ENCODE results near the gene SPAG4. TPM values are rescaled to one million over a fixed set of nuclear protein-coding genes. Genes with fewer than 3 reads are reported as not detected.
A peak's percentile ranks its signal among the peaks of the same experiment; 100 is the strongest.

The SPAG4 gene
- total and polyA plus RNA-seq, 2 experiments from 2014 or later, result 2.7 to 2.9 TPM

- peaks cover 100% of the 10 kb centered on the region for H3K79me2 ChIP-seq (replicated peaks; ENCODE audit: insufficient read depth)
- H3K36me3 ChIP-seq (ENCODE audit: insufficient read depth), result peaks cover 11% of the 10 kb centered on the region
- no peak overlapping the region for H2AFZ ChIP-seq
- TF ChIP-seq EZH2phosphoT487 (IDR thresholded peaks at IDR 0.05; ENCODE audit: unreplicated experiment), result no peak
- no peak for TF ChIP-seq ZNF462 (CRISPR knock-in tag; IDR thresholded peaks at IDR 0.05)
- no peak for TF ChIP-seq EZH2 (IDR thresholded peaks at IDR 0.05; ENCODE audit: low read depth, unreplicated experiment)
- TF ChIP-seq JUNB (IDR thresholded peaks at IDR 0.05; ENCODE audit: unreplicated experiment), result no peak
- no peak for TF ChIP-seq ETS1 (IDR thresholded peaks at IDR 0.05)
- no peak for TF ChIP-seq CTCF (conservative IDR thresholded peaks at IDR 0.05; ENCODE audit: low read depth in 2 of 2)
- TF ChIP-seq NANOG (IDR thresholded peaks at IDR 0.05; ENCODE audit: borderline replicate concordance), result no peak
- TF ChIP-seq CREB1 (CRISPR knock-in tag; IDR thresholded peaks at IDR 0.05; ENCODE audit: low read depth), result no peak
- TF ChIP-seq REST (IDR thresholded peaks at IDR 0.05; ENCODE audit: unreplicated experiment), result no peak
- TF ChIP-seq ZNF331 (CRISPR knock-in tag; IDR thresholded peaks at IDR 0.05; ENCODE audit: low read depth), result no peak
- 0 out of 2 replicates have a peak, but pooled peaks cover 5% of the 10 kb centered on the region for H3F3A ChIP-seq (replicated peaks; ENCODE audit: low read depth)
- ATAC-seq, result peak; percentile 66
- no peak overlapping the region for H3K4me3 ChIP-seq
- peak; percentile 47 for DNase-seq (ENCODE audit: low spot score)
- no peaks in the 10 kb centered on the region for H3K9me2 ChIP-seq (ENCODE audit: insufficient read depth)
- peaks cover 14% of the 10 kb centered on the region; the same call in 2 of the 3 replicates for H3K36me3 Mint-ChIP-seq (ENCODE audit: low read depth)
- peaks cover 86% of the 10 kb centered on the region for H4K20me1 ChIP-seq (replicated peaks; ENCODE audit: insufficient read depth)
- peaks cover 5% of the 10 kb centered on the region for H3K4me1 ChIP-seq (ENCODE audit: insufficient read depth)
- H3K4me1 Mint-ChIP-seq, result peaks cover 5% of the 10 kb centered on the region; the same call in 2 of the 3 replicates
- H3K4me2 ChIP-seq, result no peak overlapping the region
- H3K4me3 Mint-ChIP-seq, result no peak overlapping the region
- H3K27me3 Mint-ChIP-seq (ENCODE audit: insufficient read depth, low read depth, poor library complexity), result no peaks in the 10 kb centered on the region
- no peak overlapping the region for H3K27ac Mint-ChIP-seq
- no peak overlapping the region for H3K27ac ChIP-seq (ENCODE audit: low read depth)
- H3K9me3 Mint-ChIP-seq, result no peaks in the 10 kb centered on the region
- no peaks in the 10 kb centered on the region for H3K27me3 ChIP-seq (ENCODE audit: insufficient read depth)
Measured at GRCh38 chr20:35652641-35653429, 37.2 kb downstream of the SPAG4 start.
